A673 (cell line): ENCODE measurements around the gene SHE.

ENCODE experiments used
- CTCF ChIP-seq: fragments of 300-800, 200-600 bp; sonication (generic); conservative IDR thresholded peaks from 2 replicates; pipeline ENCODE4 v1.5.1; 2017; ENCODE audit warnings: low read depth, mild to moderate bottlenecking, antibody characterized with exemption, low read length, moderate library complexity, mixed read lengths
- EZH2 ChIP-seq: fragments of 200-600 bp; sonication (generic); IDR thresholded peaks from 2 replicates; pipeline ENCODE4 v1.6.1; 2017; ENCODE audit warnings: borderline replicate concordance, low read depth, mild to moderate bottlenecking, mixed read lengths, antibody characterized with exemption, low read length; ENCODE audit not compliant: poor library complexity, severe bottlenecking

- no peak for TF ChIP-seq CTCF
- TF ChIP-seq EZH2 = no peak
Observed at GRCh38 chr1:154519591-154519991, 17.4 kb upstream of the SHE start.
